ENCODE data around the gene NKX6-2.

- no peak for TF ChIP-seq CTCF (conservative IDR thresholded peaks at IDR 0.05; ENCODE audit: low read depth in 2 of 2)
- TF ChIP-seq ETS1 (IDR thresholded peaks at IDR 0.05), result no peak
- no peak for TF ChIP-seq ZNF331 (CRISPR knock-in tag; IDR thresholded peaks at IDR 0.05; ENCODE audit: low read depth)
Observed at GRCh38 chr10:132739225-132739613, 46.7 kb downstream of the NKX6-2 start.
